Hematopoietic multipotent progenitor cell treated with erythropoietin and hydrocortisone succinate and interleukin-3 and kit ligand, for 15 days (in vitro differentiated cells): ENCODE measurements around the gene CHKA.

Source experiments
- DNase-seq: peaks from one replicate; pipeline ENCODE4 v3.0.0-alpha.2; 2015; ENCODE audit warnings: low spot score

Gene CHKA

GRCh38 chr11:68031144-68031464, 90.1 kb downstream of the CHKA start:
- peak; percentile 47 for DNase-seq

- peak; percentile 99 for DNase-seq
Observed at GRCh38 chr11:68030318-68031143, 90.7 kb downstream of the CHKA start, which contains the start of gene NDUFS8. TSS of gene NDUFS8 (plus strand) at chr11:68030681. CDS start at chr11:68032152, 1,471 bp downstream.

GRCh38 chr11:68028802-68029545, 92.2 kb downstream of the CHKA start:
- no peak for DNase-seq

GRCh38 chr11:68027667-68028066, 93.5 kb downstream of the CHKA start:
- DNase-seq = no peak

- DNase-seq = no peak
Observed at GRCh38 chr11:68026391-68027105, 94.6 kb downstream of the CHKA start.

- DNase-seq = no peak
Observed at GRCh38 chr11:68025047-68025446, 96.1 kb downstream of the CHKA start.

- no peak for DNase-seq
Observed at GRCh38 chr11:68024508-68024907, 96.7 kb downstream of the CHKA start.

GRCh38 chr11:68022531-68022930, 98.7 kb downstream of the CHKA start:
- DNase-seq = no peak

- DNase-seq = no peak
Observed at GRCh38 chr11:68021167-68021787, 99.9 kb downstream of the CHKA start.

- no peak for DNase-seq
Observed at GRCh38 chr11:68020575-68020974, 100.6 kb downstream of the CHKA start.

- no peak for DNase-seq
Observed at GRCh38 chr11:68019486-68019885, 101.7 kb downstream of the CHKA start.

GRCh38 chr11:68018730-68019190, 102.4 kb downstream of the CHKA start:
- no peak for DNase-seq

GRCh38 chr11:68017980-68018729, 103.0 kb downstream of the CHKA start:
- DNase-seq = no peak

GRCh38 chr11:68016904-68017817, 104.0 kb downstream of the CHKA start:
- no peak for DNase-seq

GRCh38 chr11:68016161-68016903, 104.9 kb downstream of the CHKA start:
- no peak for DNase-seq

- DNase-seq = no peak
Observed at GRCh38 chr11:68015467-68015866, 105.7 kb downstream of the CHKA start.

- DNase-seq = no peak
Observed at GRCh38 chr11:68014947-68015447, 106.2 kb downstream of the CHKA start.

- DNase-seq = peak; percentile 72
Observed at GRCh38 chr11:68014157-68014946, 106.8 kb downstream of the CHKA start.
